ENCODE results near the gene RAB1A. TPM values are rescaled to one million over a fixed set of nuclear protein-coding genes. Genes with fewer than 3 reads are reported as not detected.

The RAB1A gene
- polyA plus RNA-seq, 1 donor (not counting 4 experiments of a cell fraction or from before 2014, with no cell fraction given) = 274 TPM

DNA sequence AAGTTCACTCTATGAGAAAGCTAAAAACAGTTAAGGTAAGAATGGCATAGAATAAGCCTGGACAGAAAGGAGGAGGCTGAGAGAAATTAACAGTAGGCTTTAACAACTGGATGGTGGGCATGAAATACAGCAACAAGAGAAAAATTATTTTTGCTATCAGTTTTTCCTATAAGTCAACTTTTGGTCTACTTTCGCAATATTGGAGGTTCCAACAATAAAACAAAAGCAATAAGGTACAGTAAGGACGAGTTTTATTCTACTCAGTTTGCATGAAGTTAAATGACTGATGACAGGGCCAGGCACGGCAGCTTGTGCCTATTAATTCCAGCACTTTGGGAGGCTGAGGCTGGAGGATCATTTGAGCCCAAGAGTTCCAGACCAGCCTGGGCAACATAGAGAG is 17.3 kb downstream of the RAB1A start:
- TF ChIP-seq EZH2 (IDR thresholded peaks at IDR 0.05; ENCODE audit: low read length) = no peak
- no peaks in the 10 kb centered on the region for H3K4me1 ChIP-seq (ENCODE audit: control insufficient read depth, extremely low read depth, insufficient read depth, low read length)
- no peak overlapping the region for H3K27ac ChIP-seq (ENCODE audit: control insufficient read depth, insufficient read depth, low read length)
- no peak overlapping the region for H3K4me3 ChIP-seq (ENCODE audit: control insufficient read depth in 2 of 3, extremely low read depth in 1 of 3, insufficient read depth in 2 of 3, low read depth in 1 of 3, low read length in 3 of 3)
- dilution Hi-C loops (cut with MboI; ENCODE audit: extremely low pct_ligation_motif_present, low sequenced_read_pairs) = no loop called here
- H3K4me2 ChIP-seq (ENCODE audit: control insufficient read depth, extremely low read depth, insufficient read depth, low read depth, low read length) = no peak overlapping the region
- FAIRE-seq (no peak), DNase-seq (ENCODE audit: low read depth, low spot score) (no peak)
- peaks cover 0 to 2% of the 10 kb centered on the region in 2 experiments for H3K36me3 ChIP-seq (ENCODE audit: control insufficient read depth in 2 of 2, extremely low read depth in 1 of 2, insufficient read depth in 2 of 2, low read length in 2 of 2)
- no peaks in the 10 kb centered on the region for H3K9me3 ChIP-seq (ENCODE audit: control insufficient read depth, low read depth, low read length)
- H3K27me3 ChIP-seq (ENCODE audit: control insufficient read depth, extremely low read depth, insufficient read depth, low read length) = no peaks in the 10 kb centered on the region
- H3K9me1 ChIP-seq (ENCODE audit: control insufficient read depth, extremely low read depth, insufficient read depth, low read length) = no peaks in the 10 kb centered on the region
- H4K20me1 ChIP-seq (ENCODE audit: control insufficient read depth, extremely low read depth, insufficient read depth, low read length) = peaks cover 42% of the 10 kb centered on the region
- no peak overlapping the region for H3K9ac ChIP-seq (ENCODE audit: control insufficient read depth, extremely low read depth, insufficient read depth, low read length)
- no peak overlapping the region for H2AFZ ChIP-seq (ENCODE audit: control insufficient read depth, low read length)
- peaks cover 96% of the 10 kb centered on the region for H3K79me2 ChIP-seq (ENCODE audit: control insufficient read depth, insufficient read depth, low read length)

DNA sequence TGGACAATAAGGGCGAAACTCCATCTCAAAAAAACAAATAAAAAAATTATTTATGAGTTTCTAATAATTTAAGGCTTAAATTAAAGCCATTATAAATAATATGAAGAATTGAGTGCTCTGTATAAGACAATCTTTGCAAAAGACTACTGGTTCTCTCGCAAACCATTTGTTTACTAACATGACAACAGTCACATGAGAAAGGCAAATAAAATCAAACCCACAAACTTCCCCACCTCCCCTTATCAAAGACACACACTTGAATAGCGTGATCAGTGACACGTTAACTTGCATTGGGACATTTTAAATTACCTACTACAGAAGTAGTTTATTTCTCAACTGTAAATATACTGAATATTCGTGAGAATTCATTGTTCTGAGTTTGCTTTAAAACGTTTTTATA is 21.1 kb downstream of the RAB1A start:
- DNase-seq (ENCODE audit: low read depth, low spot score) = no peak
- Histone ChIP-seq H3K4me3 (ENCODE audit: control insufficient read depth in 2 of 3, extremely low read depth in 1 of 3, insufficient read depth in 2 of 3, low read depth in 1 of 3, low read length in 3 of 3) (no peak overlapping the region), H4K20me1 (ENCODE audit: control insufficient read depth, extremely low read depth, insufficient read depth, low read length) (peaks cover 29% of the 10 kb centered on the region), H3K4me2 (ENCODE audit: control insufficient read depth, extremely low read depth, insufficient read depth, low read depth, low read length) (no peak overlapping the region), H3K27me3 (ENCODE audit: control insufficient read depth, extremely low read depth, insufficient read depth, low read length) (no peaks in the 10 kb centered on the region), H3K79me2 (ENCODE audit: control insufficient read depth, insufficient read depth, low read length) (peaks cover 97% of the 10 kb centered on the region), H3K9ac (ENCODE audit: control insufficient read depth, extremely low read depth, insufficient read depth, low read length) (no peak overlapping the region), H3K27ac (ENCODE audit: control insufficient read depth, insufficient read depth, low read length) (no peak overlapping the region), H2AFZ (ENCODE audit: control insufficient read depth, low read length) (no peak overlapping the region), H3K36me3 (ENCODE audit: control insufficient read depth in 2 of 2, extremely low read depth in 1 of 2, insufficient read depth in 2 of 2, low read length in 2 of 2) (peaks cover 4% of the 10 kb centered on the region in 2 experiments), H3K9me1 (ENCODE audit: control insufficient read depth, extremely low read depth, insufficient read depth, low read length) (no peaks in the 10 kb centered on the region), H3K9me3 (ENCODE audit: control insufficient read depth, low read depth, low read length) (no peaks in the 10 kb centered on the region), H3K4me1 (ENCODE audit: control insufficient read depth, extremely low read depth, insufficient read depth, low read length) (no peaks in the 10 kb centered on the region)
- no peak for FAIRE-seq
- TF ChIP-seq, protein P1, sequence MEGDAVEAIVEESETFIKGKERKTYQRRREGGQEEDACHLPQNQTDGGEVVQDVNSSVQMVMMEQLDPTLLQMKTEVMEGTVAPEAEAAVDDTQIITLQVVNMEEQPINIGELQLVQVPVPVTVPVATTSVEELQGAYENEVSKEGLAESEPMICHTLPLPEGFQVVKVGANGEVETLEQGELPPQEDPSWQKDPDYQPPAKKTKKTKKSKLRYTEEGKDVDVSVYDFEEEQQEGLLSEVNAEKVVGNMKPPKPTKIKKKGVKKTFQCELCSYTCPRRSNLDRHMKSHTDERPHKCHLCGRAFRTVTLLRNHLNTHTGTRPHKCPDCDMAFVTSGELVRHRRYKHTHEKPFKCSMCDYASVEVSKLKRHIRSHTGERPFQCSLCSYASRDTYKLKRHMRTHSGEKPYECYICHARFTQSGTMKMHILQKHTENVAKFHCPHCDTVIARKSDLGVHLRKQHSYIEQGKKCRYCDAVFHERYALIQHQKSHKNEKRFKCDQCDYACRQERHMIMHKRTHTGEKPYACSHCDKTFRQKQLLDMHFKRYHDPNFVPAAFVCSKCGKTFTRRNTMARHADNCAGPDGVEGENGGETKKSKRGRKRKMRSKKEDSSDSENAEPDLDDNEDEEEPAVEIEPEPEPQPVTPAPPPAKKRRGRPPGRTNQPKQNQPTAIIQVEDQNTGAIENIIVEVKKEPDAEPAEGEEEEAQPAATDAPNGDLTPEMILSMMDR (optimal IDR thresholded peaks at IDR 0.05 in 1 of 3, IDR thresholded peaks at IDR 0.05 in 1 of 3, conservative IDR thresholded peaks at IDR 0.05 in 1 of 3; ENCODE audit: extremely low read depth in 1 of 3, insufficient read depth in 2 of 3, low read length in 3 of 3) = no peak
- TF ChIP-seq EZH2 (IDR thresholded peaks at IDR 0.05; ENCODE audit: low read length) = no peak
- dilution Hi-C loops (cut with MboI; ENCODE audit: extremely low pct_ligation_motif_present, low sequenced_read_pairs) = no loop called here

DNA sequence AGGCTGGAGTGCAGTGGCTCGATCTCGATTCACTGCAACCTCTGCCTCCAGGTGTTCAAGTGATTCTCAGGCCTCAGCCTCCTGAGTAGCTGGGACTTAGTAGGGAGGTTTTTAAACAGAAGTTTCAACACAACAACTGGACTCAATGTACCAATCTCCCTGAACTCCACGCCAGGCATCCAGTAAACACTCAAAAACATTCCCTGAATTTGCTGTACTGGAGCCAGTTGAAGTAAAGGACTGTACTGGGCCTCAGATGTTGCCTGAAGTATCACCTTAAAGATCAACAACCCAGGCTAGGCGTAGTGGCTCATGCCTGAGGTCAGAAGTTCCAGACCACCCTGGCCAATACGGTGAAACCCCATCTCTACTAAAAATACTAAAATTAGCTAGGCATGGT is 22.4 kb downstream of the RAB1A start:
- H3K9ac ChIP-seq (ENCODE audit: control insufficient read depth, extremely low read depth, insufficient read depth, low read length) = no peak overlapping the region
- no peaks in the 10 kb centered on the region for H3K9me3 ChIP-seq (ENCODE audit: control insufficient read depth, low read depth, low read length)
- H3K9me1 ChIP-seq (ENCODE audit: control insufficient read depth, extremely low read depth, insufficient read depth, low read length) = no peaks in the 10 kb centered on the region
- no peak overlapping the region for H2AFZ ChIP-seq (ENCODE audit: control insufficient read depth, low read length)
- peak; percentile 13 for FAIRE-seq
- no peak overlapping the region for H3K27ac ChIP-seq (ENCODE audit: control insufficient read depth, insufficient read depth, low read length)
- H3K27me3 ChIP-seq (ENCODE audit: control insufficient read depth, extremely low read depth, insufficient read depth, low read length) = no peaks in the 10 kb centered on the region
- no peak for TF ChIP-seq EZH2 (IDR thresholded peaks at IDR 0.05; ENCODE audit: low read length)
- TF ChIP-seq, protein P1 (optimal IDR thresholded peaks at IDR 0.05 in 1 of 3, IDR thresholded peaks at IDR 0.05 in 1 of 3, conservative IDR thresholded peaks at IDR 0.05 in 1 of 3; ENCODE audit: extremely low read depth in 1 of 3, insufficient read depth in 2 of 3, low read length in 3 of 3) = no peak
- peaks cover 95% of the 10 kb centered on the region for H3K79me2 ChIP-seq (ENCODE audit: control insufficient read depth, insufficient read depth, low read length)
- no peak overlapping the region for H3K4me3 ChIP-seq (ENCODE audit: control insufficient read depth in 2 of 3, extremely low read depth in 1 of 3, insufficient read depth in 2 of 3, low read depth in 1 of 3, low read length in 3 of 3)
- H3K4me1 ChIP-seq (ENCODE audit: control insufficient read depth, extremely low read depth, insufficient read depth, low read length) = no peaks in the 10 kb centered on the region
- peaks cover 22% of the 10 kb centered on the region for H4K20me1 ChIP-seq (ENCODE audit: control insufficient read depth, extremely low read depth, insufficient read depth, low read length)
- peaks cover 4% of the 10 kb centered on the region in 2 experiments for H3K36me3 ChIP-seq (ENCODE audit: control insufficient read depth in 2 of 2, extremely low read depth in 1 of 2, insufficient read depth in 2 of 2, low read length in 2 of 2)
- dilution Hi-C loops (cut with MboI; ENCODE audit: extremely low pct_ligation_motif_present, low sequenced_read_pairs) = no loop called here
- no peak for DNase-seq (ENCODE audit: low read depth, low spot score)
- H3K4me2 ChIP-seq (ENCODE audit: control insufficient read depth, extremely low read depth, insufficient read depth, low read depth, low read length) = no peak overlapping the region
